Measurements from ENCODE around the gene TSPAN3. TPM values are rescaled to one million over a fixed set of nuclear protein-coding genes. Genes with fewer than 3 reads are reported as not detected.
A peak's percentile ranks its signal among the peaks of the same experiment; 100 is the strongest.

Gene TSPAN3
- total RNA-seq, 1 experiment from 2014 or later, result 237 TPM

- no TSS peak for BruUV-seq (replicated peaks)
- no peaks in the 10 kb centered on the region for H3K36me3 Mint-ChIP-seq (ENCODE audit: insufficient read depth, unreplicated experiment)
- ChIA-PET CTCF (interaction anchor here (0.7 to 3.1 kb wide), 7 partner anchors 11 to 514 kb away, joined by 3 to 27 read pairs (median 3); no protein-coding TSS in a partner anchor), POLR2A (interaction anchor here (0.5 kb wide), 1 partner anchor 436 kb away, joined by 3 read pairs; no protein-coding TSS in a partner anchor)
- Histone ChIP-seq H3K9me3 (no peaks in the 10 kb centered on the region), H3K4me3 (ENCODE audit: low read depth, low read length) (no peak overlapping the region), H3K4me1 (no peaks in the 10 kb centered on the region), H3K27me3 (replicated peaks; ENCODE audit: control insufficient read depth, insufficient read depth, low read length) (no peaks in the 10 kb centered on the region), H3K36me3 (ENCODE audit: control insufficient read depth, insufficient read depth, low read length) (no peaks in the 10 kb centered on the region)
- H3K27ac Mint-ChIP-seq (ENCODE audit: unreplicated experiment), result no peak overlapping the region
- H3K4me3 Mint-ChIP-seq (ENCODE audit: unreplicated experiment), result no peak overlapping the region
- peak; percentile 53 to 78 for TF ChIP-seq CTCF (IDR thresholded peaks at IDR 0.05; ENCODE audit: insufficient read depth in 1 of 2, low read depth in 1 of 2, low read length in 1 of 2, severe bottlenecking in 1 of 2, unreplicated experiment in 1 of 2)
- no peaks in the 10 kb centered on the region for H3K27me3 Mint-ChIP-seq (ENCODE audit: insufficient read depth, unreplicated experiment)
- H3K9me3 Mint-ChIP-seq (ENCODE audit: unreplicated experiment), result no peaks in the 10 kb centered on the region
- peak in 1 of 2 experiments; percentile 51 for DNase-seq
- no peaks in the 10 kb centered on the region for H3K4me1 Mint-ChIP-seq (ENCODE audit: low read depth, unreplicated experiment)
- intact Hi-C loops (cut with micrococcal nuclease; ENCODE audit: unreplicated experiment), result loop anchor here (1.0 to 2.0 kb wide), 3 partner anchors 68 to 424 kb away; no protein-coding TSS in a partner anchor
Measured at GRCh38 chr15:77118882-77119321, 48.0 kb upstream of the TSPAN3 start.

- POLR2A ChIA-PET, result no interaction called here
- no peak for DNase-seq
- Histone ChIP-seq H3K4me3 (ENCODE audit: low read depth, low read length) (no peak overlapping the region), H3K36me3 (ENCODE audit: control insufficient read depth, insufficient read depth, low read length) (no peaks in the 10 kb centered on the region), H3K9me3 (no peaks in the 10 kb centered on the region), H3K4me1 (no peaks in the 10 kb centered on the region), H3K27me3 (replicated peaks; ENCODE audit: control insufficient read depth, insufficient read depth, low read length) (no peaks in the 10 kb centered on the region)
- Mint-ChIP-seq H3K9me3 (ENCODE audit: unreplicated experiment) (no peaks in the 10 kb centered on the region), H3K27ac (ENCODE audit: unreplicated experiment) (no peak overlapping the region), H3K27me3 (ENCODE audit: insufficient read depth, unreplicated experiment) (no peaks in the 10 kb centered on the region), H3K4me1 (ENCODE audit: low read depth, unreplicated experiment) (no peaks in the 10 kb centered on the region), H3K4me3 (ENCODE audit: unreplicated experiment) (no peak overlapping the region), H3K36me3 (ENCODE audit: insufficient read depth, unreplicated experiment) (no peaks in the 10 kb centered on the region)
- BruUV-seq (replicated peaks), result no TSS peak
- intact Hi-C loops (cut with micrococcal nuclease; ENCODE audit: unreplicated experiment), result no loop called here
- CTCF ChIA-PET, result no interaction called here
- TF ChIP-seq CTCF (IDR thresholded peaks at IDR 0.05; ENCODE audit: insufficient read depth in 1 of 2, low read depth in 1 of 2, low read length in 1 of 2, severe bottlenecking in 1 of 2, unreplicated experiment in 1 of 2), result no peak
Measured at GRCh38 chr15:77115179-77115578, 44.3 kb upstream of the TSPAN3 start.

- Mint-ChIP-seq H3K4me3 (ENCODE audit: unreplicated experiment) (no peak overlapping the region), H3K27me3 (ENCODE audit: insufficient read depth, unreplicated experiment) (no peaks in the 10 kb centered on the region), H3K9me3 (ENCODE audit: unreplicated experiment) (no peaks in the 10 kb centered on the region), H3K36me3 (ENCODE audit: insufficient read depth, unreplicated experiment) (peaks cover 4% of the 10 kb centered on the region), H3K27ac (ENCODE audit: unreplicated experiment) (no peak overlapping the region), H3K4me1 (ENCODE audit: low read depth, unreplicated experiment) (peaks cover 2% of the 10 kb centered on the region)
- BruUV-seq (replicated peaks), result no TSS peak
- no peak for TF ChIP-seq CTCF (IDR thresholded peaks at IDR 0.05; ENCODE audit: insufficient read depth in 1 of 2, low read depth in 1 of 2, low read length in 1 of 2, severe bottlenecking in 1 of 2, unreplicated experiment in 1 of 2)
- H3K4me1 ChIP-seq, result no peaks in the 10 kb centered on the region
- H3K4me3 ChIP-seq (ENCODE audit: low read depth, low read length), result no peak overlapping the region
- intact Hi-C loops (cut with micrococcal nuclease; ENCODE audit: unreplicated experiment), result no loop called here
- no peaks in the 10 kb centered on the region for H3K36me3 ChIP-seq (ENCODE audit: control insufficient read depth, insufficient read depth, low read length)
- ChIA-PET POLR2A (no interaction called here), CTCF (interaction anchor here (0.6 to 0.9 kb wide), 3 partner anchors 430 to 1245 kb away, joined by 3 read pairs; no protein-coding TSS in a partner anchor)
- H3K27me3 ChIP-seq (replicated peaks; ENCODE audit: control insufficient read depth, insufficient read depth, low read length), result no peaks in the 10 kb centered on the region
- H3K9me3 ChIP-seq, result no peaks in the 10 kb centered on the region
- no peak for DNase-seq
Measured at GRCh38 chr15:77112838-77113504, 42.1 kb upstream of the TSPAN3 start.

Measured in Caco-2 (cell line).